Measurements from ENCODE around the gene TENM3.

DNA sequence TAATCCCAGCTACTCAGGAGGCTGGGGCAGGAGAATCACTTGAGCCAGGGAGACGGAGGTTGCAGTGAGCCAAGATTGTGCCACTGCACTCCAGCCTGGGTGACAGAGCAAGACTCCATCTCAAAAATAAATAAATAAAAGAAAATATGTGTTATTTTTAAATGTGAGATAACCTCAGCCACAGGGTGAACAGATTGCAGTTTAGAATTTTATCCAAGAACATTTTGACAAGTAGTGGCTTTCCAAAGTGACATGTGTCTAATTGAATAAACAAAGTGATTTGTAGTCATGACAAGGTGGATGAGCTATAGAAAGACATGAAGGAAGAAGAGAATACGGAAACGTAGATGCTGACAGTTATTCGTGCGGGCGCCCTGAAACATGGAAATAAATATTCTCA, 497.9 kb downstream of the TENM3 start:
- no peak for TF ChIP-seq POLR2A (IDR thresholded peaks at IDR 0.05)
- TF ChIP-seq, protein P1, sequence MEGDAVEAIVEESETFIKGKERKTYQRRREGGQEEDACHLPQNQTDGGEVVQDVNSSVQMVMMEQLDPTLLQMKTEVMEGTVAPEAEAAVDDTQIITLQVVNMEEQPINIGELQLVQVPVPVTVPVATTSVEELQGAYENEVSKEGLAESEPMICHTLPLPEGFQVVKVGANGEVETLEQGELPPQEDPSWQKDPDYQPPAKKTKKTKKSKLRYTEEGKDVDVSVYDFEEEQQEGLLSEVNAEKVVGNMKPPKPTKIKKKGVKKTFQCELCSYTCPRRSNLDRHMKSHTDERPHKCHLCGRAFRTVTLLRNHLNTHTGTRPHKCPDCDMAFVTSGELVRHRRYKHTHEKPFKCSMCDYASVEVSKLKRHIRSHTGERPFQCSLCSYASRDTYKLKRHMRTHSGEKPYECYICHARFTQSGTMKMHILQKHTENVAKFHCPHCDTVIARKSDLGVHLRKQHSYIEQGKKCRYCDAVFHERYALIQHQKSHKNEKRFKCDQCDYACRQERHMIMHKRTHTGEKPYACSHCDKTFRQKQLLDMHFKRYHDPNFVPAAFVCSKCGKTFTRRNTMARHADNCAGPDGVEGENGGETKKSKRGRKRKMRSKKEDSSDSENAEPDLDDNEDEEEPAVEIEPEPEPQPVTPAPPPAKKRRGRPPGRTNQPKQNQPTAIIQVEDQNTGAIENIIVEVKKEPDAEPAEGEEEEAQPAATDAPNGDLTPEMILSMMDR (IDR thresholded peaks at IDR 0.05), result no peak

All from adrenal gland (tissue), 5 donors.